ENCODE results near the gene ZSCAN26. TPM values are rescaled to one million over a fixed set of nuclear protein-coding genes. Genes with fewer than 3 reads are reported as not detected.

Gene ZSCAN26
- total RNA-seq, 1 donor from 2014 or later: 12.2 TPM

- intact Hi-C loops (cut with DNase I): no loop called here
- Histone ChIP-seq H3K4me1 (peaks cover 14% of the 10 kb centered on the region), H3K27me3 (ENCODE audit: low read depth) (no peaks in the 10 kb centered on the region), H3K27ac (no peak overlapping the region), H3K36me3 (peaks cover 29% of the 10 kb centered on the region), H3K9me3 (no peaks in the 10 kb centered on the region), H3K4me3 (no peak overlapping the region)
- no peak for DNase-seq
- no peak for ATAC-seq
- no peak for TF ChIP-seq CTCF (IDR thresholded peaks at IDR 0.05)
These were observed 2.5 kb downstream of the ZSCAN26 start for GRCh38 chr6:28269492-28269891.

GRCh38 chr6:28274888-28275287 is 7.9 kb downstream of the ZSCAN26 start:
- H3K4me1 ChIP-seq: no peaks in the 10 kb centered on the region
- TF ChIP-seq CTCF (IDR thresholded peaks at IDR 0.05): no peak
- peaks cover 60% of the 10 kb centered on the region for H3K36me3 ChIP-seq
- H3K9me3 ChIP-seq: no peaks in the 10 kb centered on the region
- H3K4me3 ChIP-seq: no peak overlapping the region
- DNase-seq: no peak
- no peak overlapping the region for H3K27ac ChIP-seq
- no peaks in the 10 kb centered on the region for H3K27me3 ChIP-seq (ENCODE audit: low read depth)
- intact Hi-C loops (cut with DNase I): no loop called here
- ATAC-seq: no peak

- H3K36me3 ChIP-seq: peaks cover 48% of the 10 kb centered on the region
- DNase-seq (no peak), ATAC-seq (no peak)
- intact Hi-C loops (cut with DNase I): no loop called here
- H3K4me3 ChIP-seq: no peak overlapping the region
- peaks cover 9% of the 10 kb centered on the region for H3K4me1 ChIP-seq
- no peak overlapping the region for H3K27ac ChIP-seq
- H3K9me3 ChIP-seq: no peaks in the 10 kb centered on the region
- no peaks in the 10 kb centered on the region for H3K27me3 ChIP-seq (ENCODE audit: low read depth)
- no peak for TF ChIP-seq CTCF (IDR thresholded peaks at IDR 0.05)
These were observed 10.8 kb downstream of the ZSCAN26 start for GRCh38 chr6:28277746-28278145.

- intact Hi-C loops (cut with DNase I): no loop called here
- Histone ChIP-seq H3K36me3 (peaks cover 32% of the 10 kb centered on the region), H3K4me3 (peak overlapping the region; percentile 67), H3K27me3 (ENCODE audit: low read depth) (no peaks in the 10 kb centered on the region), H3K27ac (peak overlapping the region; percentile 58), H3K4me1 (peaks cover 9% of the 10 kb centered on the region), H3K9me3 (peaks cover 6% of the 10 kb centered on the region)
- DNase-seq (no peak), ATAC-seq (no peak)
- no peak for TF ChIP-seq CTCF (IDR thresholded peaks at IDR 0.05)
These were observed 13.8 kb downstream of the ZSCAN26 start for GRCh38 chr6:28280595-28281287.

GRCh38 chr6:28281288-28282064 is 14.5 kb downstream of the ZSCAN26 start, which contains the start of gene PGBD1:
Gene PGBD1 (plus strand): TSS chr6:28281572. CDS start chr6:28283814, 2,242 bp downstream.
- Histone ChIP-seq H3K4me1 (peaks cover 9% of the 10 kb centered on the region), H3K4me3 (peak within 1 kb of the TSS; percentile 67), H3K27ac (peak within 1 kb of the TSS; percentile 58), H3K36me3 (peaks cover 30% of the 10 kb centered on the region), H3K27me3 (ENCODE audit: low read depth) (no peaks in the 10 kb centered on the region), H3K9me3 (peaks cover 6% of the 10 kb centered on the region)
- ATAC-seq: peak; percentile 95 to 98
- intact Hi-C loops (cut with DNase I): no loop called here
- DNase-seq: peak; percentile 81
- TF ChIP-seq CTCF (IDR thresholded peaks at IDR 0.05): no peak
